T-cell (primary cell): ENCODE results near the gene EIF4H. TPM values are rescaled to one million over a fixed set of nuclear protein-coding genes. Genes with fewer than 3 reads are reported as not detected.
A peak's percentile ranks its signal among the peaks of the same experiment; 100 is the strongest.
"Not testable (repeated sequence)": the region's sequence is repeated elsewhere in the genome, so short reads cannot be mapped to it uniquely, and the experiment has no call there.

Experiments
- ATAC-seq, 4 experiments: fragments of 200-7000 bp in 3 of 4; fragments of 150-1000 bp in 1 of 4; cut with Tn5 transposase; replicated peaks in 1 of 4; 1 replicate in 3 of 4; 2 replicates in 1 of 4; pipeline ENCODE4 v1.10.0; 2021; ENCODE audit warnings: moderate library complexity in 3 of 4, mild to moderate bottlenecking in 2 of 4, moderate number of reproducible peaks in 1 of 4
- CTCF ChIA-PET, 2 donors: fragments of 300-600 bp; sonication (Branson Sonifier 250); formaldehyde crosslinking; loops; one replicate each; lab custom pipeline; 2022; ENCODE audit warnings: antibody characterized with exemption in 2 of 2; lab: Charles Lee
- POLR2A ChIA-PET, 2 donors: fragments of 300-600 bp; sonication (Branson Sonifier 250); formaldehyde crosslinking; loops; one replicate each; lab custom pipeline; 2022; ENCODE audit warnings: antibody characterized with exemption in 2 of 2; lab: Charles Lee
- DNase-seq, 35 experiments: peaks; one replicate each; pipeline versions ENCODE4 v3.0.0 to v3.0.0-alpha.2; 2013 to 2023
- H3K27ac ChIP-seq: one replicate; pipeline ENCODE4 v1.5.1; 2013; ENCODE audit warnings: low read length
- H3K27me3 ChIP-seq, 2 experiments: replicated peaks in 1 of 2; 1 replicate in 1 of 2; 2 replicates in 1 of 2; pipeline versions ENCODE4 v1.6.1 to v1.7.0; 2013; ENCODE audit warnings: low read length in 1 of 2, mixed read lengths in 1 of 2; ENCODE audit not compliant: control insufficient read depth in 2 of 2, insufficient read depth in 2 of 2; ENCODE audit errors: extremely low read depth in 1 of 2
- H3K36me3 ChIP-seq, 2 donors: 1 replicate in 1 of 2; 2 replicates in 1 of 2; pipeline versions ENCODE4 v1.6.1 to v1.7.0; 2013; ENCODE audit warnings: low read length in 1 of 2; ENCODE audit not compliant: control insufficient read depth in 2 of 2, insufficient read depth in 1 of 2; ENCODE audit errors: extremely low read depth in 1 of 2
- H3K4me1 ChIP-seq, 2 experiments: 1 replicate in 1 of 2; 2 replicates in 1 of 2; pipeline versions ENCODE4 v1.6.1 to v1.7.0; 2013; ENCODE audit warnings: low read length in 2 of 2, mixed read lengths in 1 of 2; ENCODE audit not compliant: insufficient read depth in 2 of 2, control insufficient read depth in 1 of 2; ENCODE audit errors: extremely low read depth in 1 of 2
- H3K4me3 ChIP-seq, 2 donors: 1 replicate in 1 of 2; 2 replicates in 1 of 2; pipeline versions ENCODE4 v1.5.1 to v1.7.0; 2013; ENCODE audit warnings: mild to moderate bottlenecking in 2 of 2, low read length in 1 of 2, moderate library complexity in 1 of 2; ENCODE audit not compliant: control insufficient read depth in 1 of 2; ENCODE audit errors: extremely low read depth in 1 of 2
- H3K9me3 ChIP-seq: 2 replicates; pipeline ENCODE4 v1.7.0; 2013
- H3K27ac Mint-ChIP-seq, 2 donors: one replicate each; pipeline ENCODE4 v1.8.0; 2020 to 2021; ENCODE audit warnings: mild to moderate bottlenecking in 2 of 2, mixed read lengths in 2 of 2
- H3K27me3 Mint-ChIP-seq, 2 donors: one replicate each; pipeline ENCODE4 v1.8.0; 2021 to 2022; ENCODE audit warnings: mixed read lengths in 2 of 2
- H3K36me3 Mint-ChIP-seq: one replicate; pipeline ENCODE4 v1.8.0; 2021; ENCODE audit warnings: mixed read lengths
- H3K4me1 Mint-ChIP-seq, 3 donors: one replicate each; pipeline ENCODE4 v1.8.0; 2020 to 2022; ENCODE audit warnings: mixed read lengths in 3 of 3, mild to moderate bottlenecking in 1 of 3
- H3K4me3 Mint-ChIP-seq, 3 donors: one replicate each; pipeline ENCODE4 v1.8.0; 2020 to 2022; ENCODE audit warnings: mild to moderate bottlenecking in 3 of 3, mixed read lengths in 3 of 3, moderate library complexity in 3 of 3
- H3K9me3 Mint-ChIP-seq, 3 donors: one replicate each; pipeline ENCODE4 v1.8.0; 2020 to 2022; ENCODE audit warnings: mixed read lengths in 3 of 3
- WGBS: methylation state at CpG from one replicate; pipeline ENCODE4 v1.1.5; 2013; ENCODE audit warnings: missing lambda C conversion rate; ENCODE audit not compliant: insufficient coverage; 5-methylcytosine and 5-hydroxymethylcytosine counted together
- total RNA-seq, 35 experiments: library from RNA in 6 of 35; stranded (reverse) in 6 of 35; fragments of 120-200 nt in 1 of 35; gene quantifications; one replicate each; pipeline versions ENCODE4 v1.2.1 to v1.2.4 and lab custom pipeline; 2013 to 2026

Gene EIF4H
- total RNA-seq, 5 donors from 2014 or later (not counting 1 experiment from before 2014, with no cell fraction given), result 174 to 258 (median 186) TPM

DNA sequence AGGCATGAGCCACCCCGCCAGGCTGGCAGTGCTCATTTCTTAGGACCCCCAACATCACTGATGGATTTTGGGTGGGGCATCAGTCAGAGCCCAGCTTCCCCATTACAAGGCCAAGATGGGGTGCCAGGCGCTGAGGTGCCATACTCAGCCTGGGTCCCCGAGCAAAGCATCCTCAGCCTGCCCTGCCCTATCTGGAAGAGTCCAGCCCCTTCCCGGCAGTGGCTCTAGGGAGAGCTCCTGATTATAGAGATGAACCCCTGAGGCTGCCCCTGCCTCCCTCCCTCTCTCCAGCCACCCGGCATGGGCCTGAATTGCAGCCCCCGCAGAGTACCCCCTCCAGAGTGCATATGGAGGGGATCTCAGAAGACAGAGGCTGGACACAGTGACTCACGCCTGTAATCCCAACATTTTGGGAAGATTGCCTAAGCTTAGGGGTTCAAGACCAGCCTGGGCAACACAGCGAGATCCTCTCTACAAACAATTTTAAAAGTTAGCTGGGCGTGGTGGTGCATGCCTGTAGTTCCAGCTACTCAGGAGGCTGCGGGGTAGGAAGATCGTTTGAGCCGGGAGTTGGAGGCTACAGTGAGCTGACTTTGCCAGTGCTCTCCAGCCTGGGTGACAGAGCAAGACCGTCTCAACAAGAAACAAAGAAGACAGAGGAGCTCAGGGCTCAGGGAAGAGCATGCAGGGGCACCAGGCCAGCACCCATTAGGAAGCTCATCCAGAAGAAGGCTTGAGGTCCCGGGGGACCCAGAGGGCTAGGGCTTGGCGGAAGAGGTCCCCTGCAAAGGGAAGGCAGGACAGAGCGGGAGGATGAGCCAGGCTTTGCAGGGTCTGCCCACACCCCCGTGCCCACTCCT lies 48.9 kb downstream of the EIF4H start:
- H3K4me1 ChIP-seq, result peaks cover 0 to 4% of the 10 kb centered on the region in 2 experiments
- WGBS, result 91% methylated on average over 14 of the region's 17 CpGs

GRCh38 chr7:74223711-74224510 lies 49.8 kb downstream of the EIF4H start:
- no peak for DNase-seq
- Histone ChIP-seq H3K9me3 (no peaks in the 10 kb centered on the region), H3K4me1 (no peaks in the 10 kb centered on the region), H3K4me3 (no peak overlapping the region), H3K27ac (no peak overlapping the region), H3K27me3 (no peaks in the 10 kb centered on the region), H3K36me3 (peaks cover 0 to 3% of the 10 kb centered on the region in 2 donors)
- no peak for ATAC-seq
- 88% methylated on average over 13 of the region's 18 CpGs for whole genome bisulfite sequencing
- POLR2A ChIA-PET, result no interaction called here
- peaks cover 10% of the 10 kb centered on the region for H3K36me3 Mint-ChIP-seq
- CTCF ChIA-PET, result interaction anchor here in 1 of 2 donors (1.6 kb wide), 1 partner anchor 18 kb away, joined by 3 read pairs; no protein-coding TSS in a partner anchor
- no peak overlapping the region for H3K4me3 Mint-ChIP-seq
- no peaks in the 10 kb centered on the region for H3K27me3 Mint-ChIP-seq
- no peak overlapping the region for H3K27ac Mint-ChIP-seq
- no peaks in the 10 kb centered on the region for H3K9me3 Mint-ChIP-seq
- H3K4me1 Mint-ChIP-seq, result peaks cover 0 to 7% (median 4%) of the 10 kb centered on the region in 3 donors

More for the DNA sequence above, 48.9 kb downstream of the EIF4H start:
- H3K36me3 Mint-ChIP-seq, result peaks cover 10% of the 10 kb centered on the region
- H3K4me3 ChIP-seq, result no peak overlapping the region
- ATAC-seq, result no peak
- no peaks in the 10 kb centered on the region for H3K9me3 Mint-ChIP-seq
- H3K27ac ChIP-seq, result no peak overlapping the region
- CTCF ChIA-PET, result interaction anchor here (0.5 to 1.6 kb wide), 2 partner anchors 17 to 148 kb away, joined by 3 to 5 read pairs; no protein-coding TSS in a partner anchor
- peaks cover 0 to 3% of the 10 kb centered on the region in 2 donors for H3K36me3 ChIP-seq
- POLR2A ChIA-PET, result no interaction called here
- H3K27me3 Mint-ChIP-seq, result no peaks in the 10 kb centered on the region
- peaks cover 3 to 11% (median 7%) of the 10 kb centered on the region in 3 donors for H3K4me1 Mint-ChIP-seq
- peaks cover 0 to 3% of the 10 kb centered on the region in 2 experiments for H3K27me3 ChIP-seq
- no peaks in the 10 kb centered on the region for H3K9me3 ChIP-seq
- H3K27ac Mint-ChIP-seq, result no peak overlapping the region
- DNase-seq, result no peak
- no peak overlapping the region for H3K4me3 Mint-ChIP-seq

DNA sequence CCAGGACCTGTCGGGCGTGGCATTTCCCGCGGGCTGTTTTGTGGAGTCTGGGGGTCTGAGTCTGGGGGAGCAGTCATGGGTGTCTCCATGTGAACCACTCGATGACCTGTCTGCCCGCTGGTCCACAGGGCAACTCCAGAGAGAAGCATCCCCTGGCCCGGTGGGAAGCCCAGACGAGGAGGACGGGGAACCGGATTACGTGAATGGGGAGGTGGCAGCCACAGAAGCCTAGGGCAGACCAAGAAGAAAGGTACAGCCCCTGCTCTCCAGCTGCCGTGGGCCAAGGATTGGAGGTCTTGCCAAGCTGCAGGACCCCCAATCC lies 50.3 kb downstream of the EIF4H start:
- no peak for ATAC-seq
- no peaks in the 10 kb centered on the region for H3K9me3 Mint-ChIP-seq
- H3K4me3 Mint-ChIP-seq, result no peak overlapping the region
- no peak overlapping the region for H3K27ac ChIP-seq
- no peak for DNase-seq
- H3K36me3 Mint-ChIP-seq, result peaks cover 15% of the 10 kb centered on the region
- peaks cover 0 to 7% of the 10 kb centered on the region in 2 donors for H3K36me3 ChIP-seq
- no peaks in the 10 kb centered on the region for H3K27me3 Mint-ChIP-seq
- ChIA-PET CTCF (no interaction called here), POLR2A (no interaction called here)
- H3K4me1 ChIP-seq, result no peaks in the 10 kb centered on the region
- no peak overlapping the region for H3K27ac Mint-ChIP-seq
- H3K4me1 Mint-ChIP-seq, result peaks cover 0 to 9% (median 4%) of the 10 kb centered on the region in 3 donors
- no peaks in the 10 kb centered on the region for H3K27me3 ChIP-seq
- no peak overlapping the region for H3K4me3 ChIP-seq
- H3K9me3 ChIP-seq, result no peaks in the 10 kb centered on the region
- 97% methylated on average over 12 of the region's 12 CpGs for WGBS

DNA sequence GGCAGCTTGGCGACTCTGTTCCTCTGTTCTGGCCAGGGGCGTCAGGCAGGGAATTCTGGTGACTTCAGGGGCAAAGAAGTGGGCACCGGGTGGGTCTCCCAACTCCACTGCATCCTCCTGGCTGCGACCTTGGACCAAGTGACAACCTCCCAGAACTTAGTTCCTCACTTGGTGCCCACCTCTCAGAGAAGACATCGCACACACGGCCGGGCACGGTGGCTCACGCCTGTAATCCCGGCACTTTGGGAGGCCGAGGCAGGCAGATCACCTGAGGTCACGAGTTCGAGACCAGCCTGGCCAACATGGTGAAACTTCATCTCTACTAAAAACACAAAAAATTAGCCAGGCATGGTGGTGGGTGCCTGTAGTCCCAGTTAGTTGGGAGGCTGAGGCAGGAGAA lies 50.8 kb downstream of the EIF4H start:
- DNase-seq, H3K27me3 ChIP-seq, H3K4me3 ChIP-seq, H3K9me3 ChIP-seq, H3K27ac ChIP-seq, H3K4me3 Mint-ChIP-seq, H3K36me3 ChIP-seq, POLR2A ChIA-PET, H3K27me3 Mint-ChIP-seq, H3K4me1 Mint-ChIP-seq, H3K4me1 ChIP-seq, CTCF ChIA-PET, H3K27ac Mint-ChIP-seq, H3K9me3 Mint-ChIP-seq, ATAC-seq: not testable (repeated sequence)
- peaks cover 16% of the 10 kb centered on the region for H3K36me3 Mint-ChIP-seq
- 98% methylated on average over 4 of the region's 13 CpGs for WGBS

DNA sequence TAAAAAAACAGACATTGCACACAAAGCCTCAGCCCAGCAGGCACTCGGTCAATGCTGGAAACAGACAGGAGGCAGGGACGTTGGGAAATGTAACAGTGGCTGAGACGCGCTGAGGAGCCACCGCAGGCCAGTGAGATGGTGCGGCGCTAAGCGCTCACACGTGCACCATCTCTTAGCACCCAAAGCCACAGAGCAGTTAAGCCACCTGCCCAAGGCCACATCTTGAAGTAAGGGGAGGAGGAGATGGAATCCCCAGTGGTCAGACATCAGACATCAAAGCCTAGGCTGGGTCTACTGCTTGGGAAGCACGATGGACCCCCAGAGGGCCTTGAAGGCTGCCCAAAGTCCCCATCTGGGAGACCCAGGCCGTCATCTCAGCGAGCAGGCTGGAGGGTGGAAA lies 51.2 kb downstream of the EIF4H start:
- no peak overlapping the region for H3K27ac Mint-ChIP-seq

GRCh38 chr7:74226633-74227032 lies 52.5 kb downstream of the EIF4H start:
- Histone ChIP-seq H3K36me3 (peaks cover 4 to 11% of the 10 kb centered on the region in 2 donors), H3K4me3 (no peak overlapping the region), H3K9me3 (no peaks in the 10 kb centered on the region), H3K4me1 (no peaks in the 10 kb centered on the region), H3K27me3 (no peaks in the 10 kb centered on the region), H3K27ac (no peak overlapping the region)
- POLR2A ChIA-PET, result interaction anchor here in 1 of 2 donors (0.5 to 0.7 kb wide), 2 partner anchors 17 to 1391 kb away, joined by 6 to 7 read pairs; partner anchors contain the start of gene LAT2
- no peak for DNase-seq
- CTCF ChIA-PET, result interaction anchor here in 1 of 2 donors (0.6 kb wide), 1 partner anchor 16 kb away, joined by 4 read pairs; no protein-coding TSS in a partner anchor
- H3K36me3 Mint-ChIP-seq, result peaks cover 23% of the 10 kb centered on the region
- peak overlapping the region; percentile 43 to 56 for H3K27ac Mint-ChIP-seq
- no peak for ATAC-seq
- H3K4me3 Mint-ChIP-seq, result no peak overlapping the region
- 44% methylated on average over 2 of the region's 5 CpGs for WGBS
- no peaks in the 10 kb centered on the region for H3K9me3 Mint-ChIP-seq
- no peaks in the 10 kb centered on the region for H3K27me3 Mint-ChIP-seq
- peaks cover 0 to 15% (median 4%) of the 10 kb centered on the region in 3 donors for H3K4me1 Mint-ChIP-seq

More for the DNA sequence above, 51.2 kb downstream of the EIF4H start:
- Histone ChIP-seq H3K4me1 (no peaks in the 10 kb centered on the region), H3K27me3 (no peaks in the 10 kb centered on the region), H3K9me3 (no peaks in the 10 kb centered on the region), H3K4me3 (no peak overlapping the region), H3K36me3 (peaks cover 4 to 7% of the 10 kb centered on the region in 2 donors), H3K27ac (no peak overlapping the region)
- Mint-ChIP-seq H3K9me3 (no peaks in the 10 kb centered on the region), H3K4me3 (no peak overlapping the region), H3K36me3 (peaks cover 16% of the 10 kb centered on the region), H3K4me1 (peaks cover 0 to 10% (median 4%) of the 10 kb centered on the region in 3 donors), H3K27me3 (no peaks in the 10 kb centered on the region)
- ATAC-seq (no peak), DNase-seq (no peak)
- ChIA-PET POLR2A (no interaction called here), CTCF (no interaction called here)
- 93% methylated on average over 4 of the region's 12 CpGs for WGBS
